Natural killer cell (primary cell): ENCODE measurements around the gene MTARC2. TPM values are rescaled to one million over a fixed set of nuclear protein-coding genes. Genes with fewer than 3 reads are reported as not detected.

Experiments used
- ATAC-seq, 3 donors: fragments of 150-1000 bp in 2 of 3; fragments of 200-7000 bp in 1 of 3; cut with Tn5 transposase; 1 replicate in 1 of 3; 2 replicates in 2 of 3; pipeline ENCODE4 v1.10.0; 2021; ENCODE audit warnings: mild to moderate bottlenecking in 2 of 3, moderate library complexity in 2 of 3
- DNase-seq, 2 donors: peaks; one replicate each; pipeline versions ENCODE4 v3.0.0 to v3.0.0-alpha.2; 2013 to 2021; ENCODE audit warnings: mixed read lengths in 1 of 2
- H3K27ac ChIP-seq: one replicate; pipeline ENCODE4 v1.5.1; 2013; ENCODE audit warnings: mild to moderate bottlenecking, low read length
- H3K27me3 ChIP-seq: one replicate; pipeline ENCODE4 v1.6.1; 2013; ENCODE audit warnings: low read length; ENCODE audit not compliant: control insufficient read depth, insufficient read depth
- H3K36me3 ChIP-seq: one replicate; pipeline ENCODE4 v1.6.1; 2013; ENCODE audit warnings: low read length; ENCODE audit not compliant: control insufficient read depth, insufficient read depth
- H3K4me1 ChIP-seq: one replicate; pipeline ENCODE4 v1.6.1; 2013; ENCODE audit warnings: low read length; ENCODE audit not compliant: control insufficient read depth, insufficient read depth
- H3K4me3 ChIP-seq: one replicate; pipeline ENCODE4 v1.5.1; 2013; ENCODE audit warnings: low read length
- H3K9me3 ChIP-seq: one replicate; pipeline ENCODE4 v1.6.1; 2013; ENCODE audit warnings: low read length; ENCODE audit not compliant: control insufficient read depth, insufficient read depth
- H3K27ac Mint-ChIP-seq, 2 donors: one replicate each; pipeline ENCODE4 v1.8.0; 2022; ENCODE audit warnings: mild to moderate bottlenecking in 2 of 2, mixed read lengths in 2 of 2, moderate library complexity in 1 of 2
- H3K27me3 Mint-ChIP-seq, 2 donors: one replicate each; pipeline ENCODE4 v1.8.0; 2022; ENCODE audit warnings: low read depth in 2 of 2, mixed read lengths in 2 of 2
- H3K36me3 Mint-ChIP-seq: one replicate; pipeline ENCODE4 v1.8.0; 2022; ENCODE audit warnings: mixed read lengths
- H3K4me1 Mint-ChIP-seq, 2 donors: one replicate each; pipeline ENCODE4 v1.8.0; 2022; ENCODE audit warnings: mixed read lengths in 2 of 2
- H3K4me3 Mint-ChIP-seq: one replicate; pipeline ENCODE4 v1.8.0; 2022; ENCODE audit warnings: mild to moderate bottlenecking, moderate library complexity, mixed read lengths
- H3K9me3 Mint-ChIP-seq, 2 donors: one replicate each; pipeline ENCODE4 v1.8.0; 2022; ENCODE audit warnings: mixed read lengths in 2 of 2
- WGBS: methylation state at CpG from one replicate; pipeline ENCODE4 v1.1.7; 2013; ENCODE audit warnings: missing lambda C conversion rate; ENCODE audit not compliant: insufficient coverage; 5-methylcytosine and 5-hydroxymethylcytosine counted together
- intact Hi-C: fragments of 100-400 bp; cut with micrococcal nuclease; formaldehyde crosslinking; loops from one replicate; pipeline ENCODE4 v1.14.2; 2022
- total RNA-seq, 4 donors: library from RNA; stranded (reverse); fragments of 120-200 nt in 1 of 4; gene quantifications; one replicate each; pipeline versions ENCODE4 v1.2.3 to v1.2.4, GENCODE V29; 2013 to 2022
- TF ChIP-seq, protein P1 (sequence below): fragments of 200-600 bp; IDR thresholded peaks from one replicate; pipeline ENCODE4 v1.8.0; 2022; ENCODE audit warnings: antibody characterized with exemption

The MTARC2 gene
- total RNA-seq, 3 donors from 2014 or later (not counting 1 experiment from before 2014, with no cell fraction given), result 0.33 to 1.7 (median 0.45) TPM

DNA sequence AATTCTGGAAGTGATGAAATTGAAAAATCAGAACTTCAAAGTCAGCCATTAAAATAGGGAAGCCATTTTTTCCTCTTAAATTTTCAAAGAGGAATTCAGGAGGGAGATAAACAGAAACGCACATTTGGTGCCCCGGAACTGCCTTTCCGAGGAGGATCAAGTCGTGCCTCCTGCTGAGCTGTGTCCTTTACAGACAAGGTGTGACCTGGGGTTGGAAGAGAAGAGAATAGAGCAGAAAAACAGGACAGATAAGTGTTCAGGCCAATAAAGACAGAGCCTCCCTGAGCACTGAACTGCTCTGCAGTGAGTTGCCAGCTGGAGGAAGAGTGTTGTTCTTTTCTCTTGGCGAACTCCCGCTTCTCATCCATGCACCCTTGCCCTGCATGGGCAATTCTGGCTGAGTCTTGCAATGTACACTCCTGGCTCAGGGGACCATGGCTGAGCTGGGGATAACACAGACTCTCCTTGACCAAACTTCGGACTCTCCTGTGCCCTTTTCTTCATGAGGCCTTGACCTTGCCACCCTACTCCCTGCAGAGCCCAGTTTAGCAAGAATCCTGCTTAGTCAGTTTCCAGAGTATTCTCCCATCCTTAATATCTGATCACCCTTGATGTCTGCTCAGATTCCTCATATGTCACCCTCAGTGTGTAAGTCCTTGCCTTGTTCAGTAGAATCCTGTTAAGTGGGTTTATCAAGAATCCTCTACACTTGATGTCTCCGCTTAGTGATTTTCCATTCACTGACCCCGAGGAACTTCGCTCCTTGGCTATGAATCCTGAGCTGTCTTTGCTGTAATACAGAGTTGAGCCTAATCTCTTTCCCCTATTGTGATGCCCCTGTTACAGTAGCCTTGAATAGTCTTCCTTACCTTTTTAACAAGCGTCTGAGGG, 37.3 kb downstream of the MTARC2 start:
- ATAC-seq (no peak), DNase-seq (no peak)
- H3K4me1 Mint-ChIP-seq, result no peaks in the 10 kb centered on the region
- H3K27ac Mint-ChIP-seq, result no peak overlapping the region
- WGBS, result 94% methylated on average over 11 of the region's 11 CpGs
- intact Hi-C loops, result no loop called here
- no peaks in the 10 kb centered on the region for H3K36me3 Mint-ChIP-seq
- H3K4me3 Mint-ChIP-seq, result no peak overlapping the region
- H3K27me3 Mint-ChIP-seq, result peaks cover 39 to 57% of the 10 kb centered on the region in 2 donors
- Histone ChIP-seq H3K27ac (no peak overlapping the region), H3K4me1 (peaks cover 4% of the 10 kb centered on the region), H3K9me3 (no peaks in the 10 kb centered on the region), H3K4me3 (no peak overlapping the region), H3K36me3 (no peaks in the 10 kb centered on the region), H3K27me3 (peaks cover 6% of the 10 kb centered on the region)
- H3K9me3 Mint-ChIP-seq, result no peaks in the 10 kb centered on the region
- TF ChIP-seq, protein P1, sequence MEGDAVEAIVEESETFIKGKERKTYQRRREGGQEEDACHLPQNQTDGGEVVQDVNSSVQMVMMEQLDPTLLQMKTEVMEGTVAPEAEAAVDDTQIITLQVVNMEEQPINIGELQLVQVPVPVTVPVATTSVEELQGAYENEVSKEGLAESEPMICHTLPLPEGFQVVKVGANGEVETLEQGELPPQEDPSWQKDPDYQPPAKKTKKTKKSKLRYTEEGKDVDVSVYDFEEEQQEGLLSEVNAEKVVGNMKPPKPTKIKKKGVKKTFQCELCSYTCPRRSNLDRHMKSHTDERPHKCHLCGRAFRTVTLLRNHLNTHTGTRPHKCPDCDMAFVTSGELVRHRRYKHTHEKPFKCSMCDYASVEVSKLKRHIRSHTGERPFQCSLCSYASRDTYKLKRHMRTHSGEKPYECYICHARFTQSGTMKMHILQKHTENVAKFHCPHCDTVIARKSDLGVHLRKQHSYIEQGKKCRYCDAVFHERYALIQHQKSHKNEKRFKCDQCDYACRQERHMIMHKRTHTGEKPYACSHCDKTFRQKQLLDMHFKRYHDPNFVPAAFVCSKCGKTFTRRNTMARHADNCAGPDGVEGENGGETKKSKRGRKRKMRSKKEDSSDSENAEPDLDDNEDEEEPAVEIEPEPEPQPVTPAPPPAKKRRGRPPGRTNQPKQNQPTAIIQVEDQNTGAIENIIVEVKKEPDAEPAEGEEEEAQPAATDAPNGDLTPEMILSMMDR, result no peak

DNA sequence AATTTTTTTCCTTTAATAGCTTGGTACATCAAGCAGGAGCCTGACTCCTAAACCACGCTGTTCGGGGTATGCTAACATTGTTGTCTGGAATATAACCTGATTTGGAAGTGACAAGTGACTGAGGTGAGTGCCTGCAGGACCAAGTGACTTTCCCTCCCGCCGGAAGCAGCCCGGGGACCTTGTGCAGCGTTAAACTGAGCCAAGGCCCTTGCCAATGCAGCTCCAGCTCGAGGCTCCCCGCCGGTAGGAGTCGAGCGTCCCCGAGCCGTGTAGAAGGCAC, 37.9 kb downstream of the MTARC2 start:
- no peak overlapping the region for H3K4me3 ChIP-seq
- WGBS, result 24% methylated on average over 13 of the region's 13 CpGs
- intact Hi-C loops, result no loop called here

DNA sequence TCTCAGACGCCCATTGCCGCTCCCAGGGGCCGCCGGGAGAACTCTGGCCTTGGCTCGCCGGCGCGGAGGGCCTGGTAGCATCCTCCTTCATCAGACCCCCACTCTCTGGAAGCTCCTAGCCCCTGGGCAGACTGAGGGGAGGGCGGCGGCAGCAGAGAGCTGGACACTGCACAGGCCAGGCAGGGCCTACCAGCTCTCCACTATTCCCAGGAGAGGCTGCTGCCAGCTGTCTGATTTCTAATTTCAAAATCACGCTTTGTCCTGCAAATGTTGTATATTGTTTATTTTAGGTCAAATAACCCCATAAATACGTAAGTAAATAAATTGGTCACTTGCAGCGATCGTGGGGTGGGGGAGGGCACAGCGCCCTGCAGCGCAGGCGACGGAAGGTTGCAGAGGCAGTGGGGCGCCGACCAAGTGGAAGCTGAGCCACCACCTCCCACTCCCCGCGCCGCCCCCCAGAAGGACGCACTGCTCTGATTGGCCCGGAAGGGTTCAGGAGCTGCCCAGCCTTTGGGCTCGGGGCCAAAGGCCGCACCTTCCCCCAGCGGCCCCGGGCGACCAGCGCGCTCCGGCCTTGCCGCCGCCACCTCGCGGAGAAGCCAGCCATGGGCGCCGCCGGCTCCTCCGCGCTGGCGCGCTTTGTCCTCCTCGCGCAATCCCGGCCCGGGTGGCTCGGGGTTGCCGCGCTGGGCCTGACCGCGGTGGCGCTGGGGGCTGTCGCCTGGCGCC, 38.4 kb downstream of the MTARC2 start, which contains the start of gene MTARC1:
MTARC1 (plus strand) TSS at position 577 of the 732 bp plus-strand sequence; CDS start at position 609, 32 bp downstream.
- ATAC-seq, result peak in 2 of 3 donors; percentile 35 to 74

More for the DNA sequence above, 37.9 kb downstream of the MTARC2 start:
- H3K9me3 ChIP-seq, result no peaks in the 10 kb centered on the region
- peaks cover 4% of the 10 kb centered on the region for H3K4me1 ChIP-seq
- Mint-ChIP-seq H3K4me1 (no peaks in the 10 kb centered on the region), H3K4me3 (peak overlapping the region; percentile 28), H3K9me3 (no peaks in the 10 kb centered on the region), H3K27ac (no peak overlapping the region), H3K27me3 (peaks cover 39 to 56% of the 10 kb centered on the region in 2 donors), H3K36me3 (no peaks in the 10 kb centered on the region)
- no peaks in the 10 kb centered on the region for H3K36me3 ChIP-seq
- DNase-seq (no peak), ATAC-seq (peak in 1 of 3 donors; percentile 9)
- no peak overlapping the region for H3K27ac ChIP-seq
- TF ChIP-seq, protein P1, result no peak
- H3K27me3 ChIP-seq, result peaks cover 6% of the 10 kb centered on the region

More for the DNA sequence above, 38.4 kb downstream of the MTARC2 start, which contains the start of gene MTARC1:
- Mint-ChIP-seq H3K4me1 (no peaks in the 10 kb centered on the region), H3K9me3 (no peaks in the 10 kb centered on the region), H3K27ac (no peak within 1 kb of the TSS), H3K27me3 (peaks cover 39 to 54% of the 10 kb centered on the region in 2 donors), H3K36me3 (no peaks in the 10 kb centered on the region), H3K4me3 (peak within 1 kb of the TSS; percentile 28)
- no peak for DNase-seq
- intact Hi-C loops, result no loop called here
- Histone ChIP-seq H3K4me1 (peaks cover 4% of the 10 kb centered on the region), H3K4me3 (no peak within 1 kb of the TSS), H3K27ac (no peak within 1 kb of the TSS), H3K27me3 (peaks cover 6% of the 10 kb centered on the region), H3K9me3 (no peaks in the 10 kb centered on the region), H3K36me3 (no peaks in the 10 kb centered on the region)
- 2% methylated on average over 54 of the region's 56 CpGs for WGBS
- TF ChIP-seq, protein P1, result no peak
